Measurements from ENCODE around the gene KCNF1. TPM values are rescaled to one million over a fixed set of nuclear protein-coding genes. Genes with fewer than 3 reads are reported as not detected.

KCNF1 gene
- total RNA-seq, 1 donor from 2014 or later, result 8.4 TPM

DNA sequence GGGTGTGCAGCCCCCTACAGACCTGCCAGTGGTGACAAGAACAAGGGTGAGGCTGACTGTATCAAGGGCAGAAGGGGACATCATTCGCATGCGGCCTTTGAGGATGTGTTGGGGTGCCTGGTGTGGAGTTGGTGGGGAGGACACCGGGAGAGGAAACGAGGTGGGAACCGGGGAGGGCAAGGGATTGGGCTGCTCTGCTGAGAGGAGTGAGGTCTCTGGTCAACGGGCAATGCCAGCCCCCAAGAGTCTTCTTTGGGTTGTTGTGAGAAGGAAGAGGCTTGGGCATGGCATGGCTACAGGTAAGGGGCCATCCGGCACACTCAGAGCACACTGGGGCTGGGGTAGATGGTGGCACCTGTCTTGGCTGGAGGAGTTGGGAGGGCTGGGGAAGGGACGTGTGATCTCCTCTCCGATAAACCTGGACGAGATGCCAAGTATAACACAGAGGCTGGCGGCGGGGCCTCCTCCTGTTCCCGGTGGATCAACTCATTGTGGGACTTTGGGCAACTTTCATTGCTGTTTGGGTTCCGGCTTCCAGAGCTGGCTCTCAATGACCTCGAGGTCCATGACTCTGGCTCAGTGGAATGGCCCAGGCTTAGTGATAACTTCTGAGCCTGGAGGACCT, 37.0 kb downstream of the KCNF1 start:
- DNase-seq (ENCODE audit: low spot score), result no peak
- Mint-ChIP-seq H3K4me3 (ENCODE audit: unreplicated experiment) (no peak overlapping the region), H3K27me3 (ENCODE audit: unreplicated experiment) (peaks cover 19% of the 10 kb centered on the region), H3K27ac (ENCODE audit: unreplicated experiment) (no peak overlapping the region), H3K36me3 (ENCODE audit: low read depth, unreplicated experiment) (peaks cover 8% of the 10 kb centered on the region), H3K9me3 (ENCODE audit: unreplicated experiment) (peaks cover 6% of the 10 kb centered on the region), H3K4me1 (ENCODE audit: unreplicated experiment) (peaks cover 3% of the 10 kb centered on the region)
- TF ChIP-seq, protein P1, sequence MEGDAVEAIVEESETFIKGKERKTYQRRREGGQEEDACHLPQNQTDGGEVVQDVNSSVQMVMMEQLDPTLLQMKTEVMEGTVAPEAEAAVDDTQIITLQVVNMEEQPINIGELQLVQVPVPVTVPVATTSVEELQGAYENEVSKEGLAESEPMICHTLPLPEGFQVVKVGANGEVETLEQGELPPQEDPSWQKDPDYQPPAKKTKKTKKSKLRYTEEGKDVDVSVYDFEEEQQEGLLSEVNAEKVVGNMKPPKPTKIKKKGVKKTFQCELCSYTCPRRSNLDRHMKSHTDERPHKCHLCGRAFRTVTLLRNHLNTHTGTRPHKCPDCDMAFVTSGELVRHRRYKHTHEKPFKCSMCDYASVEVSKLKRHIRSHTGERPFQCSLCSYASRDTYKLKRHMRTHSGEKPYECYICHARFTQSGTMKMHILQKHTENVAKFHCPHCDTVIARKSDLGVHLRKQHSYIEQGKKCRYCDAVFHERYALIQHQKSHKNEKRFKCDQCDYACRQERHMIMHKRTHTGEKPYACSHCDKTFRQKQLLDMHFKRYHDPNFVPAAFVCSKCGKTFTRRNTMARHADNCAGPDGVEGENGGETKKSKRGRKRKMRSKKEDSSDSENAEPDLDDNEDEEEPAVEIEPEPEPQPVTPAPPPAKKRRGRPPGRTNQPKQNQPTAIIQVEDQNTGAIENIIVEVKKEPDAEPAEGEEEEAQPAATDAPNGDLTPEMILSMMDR (IDR thresholded peaks at IDR 0.05; ENCODE audit: unreplicated experiment), result no peak

DNA sequence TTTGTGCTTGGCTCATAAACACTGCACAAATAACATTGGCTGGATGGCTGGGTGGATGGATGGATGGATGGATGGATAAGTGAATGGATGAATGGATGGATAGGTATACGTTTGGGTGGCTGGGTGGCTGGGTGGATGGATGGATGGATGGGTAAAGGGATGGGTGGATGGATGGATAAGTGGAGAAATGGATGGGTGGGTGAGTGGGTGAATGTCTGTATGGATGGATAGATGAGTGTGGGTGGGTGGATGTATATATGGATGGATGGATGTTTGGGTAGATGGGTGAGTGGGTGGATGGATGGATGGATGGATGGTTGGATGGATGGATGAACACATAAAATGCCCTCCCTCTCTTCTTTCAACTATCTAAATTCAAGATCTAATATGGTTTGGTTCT, 38.1 kb downstream of the KCNF1 start:
- peaks cover 19% of the 10 kb centered on the region for H3K27me3 Mint-ChIP-seq (ENCODE audit: unreplicated experiment)
- peaks cover 3% of the 10 kb centered on the region for H3K4me1 Mint-ChIP-seq (ENCODE audit: unreplicated experiment)
- no peak overlapping the region for H3K4me3 Mint-ChIP-seq (ENCODE audit: unreplicated experiment)
- TF ChIP-seq, protein P1 (IDR thresholded peaks at IDR 0.05; ENCODE audit: unreplicated experiment), result no peak
- H3K36me3 Mint-ChIP-seq (ENCODE audit: low read depth, unreplicated experiment), result peaks cover 9% of the 10 kb centered on the region
- H3K9me3 Mint-ChIP-seq (ENCODE audit: unreplicated experiment), result peaks cover 6% of the 10 kb centered on the region
- no peak overlapping the region for H3K27ac Mint-ChIP-seq (ENCODE audit: unreplicated experiment)
- no peak for DNase-seq (ENCODE audit: low spot score)

DNA sequence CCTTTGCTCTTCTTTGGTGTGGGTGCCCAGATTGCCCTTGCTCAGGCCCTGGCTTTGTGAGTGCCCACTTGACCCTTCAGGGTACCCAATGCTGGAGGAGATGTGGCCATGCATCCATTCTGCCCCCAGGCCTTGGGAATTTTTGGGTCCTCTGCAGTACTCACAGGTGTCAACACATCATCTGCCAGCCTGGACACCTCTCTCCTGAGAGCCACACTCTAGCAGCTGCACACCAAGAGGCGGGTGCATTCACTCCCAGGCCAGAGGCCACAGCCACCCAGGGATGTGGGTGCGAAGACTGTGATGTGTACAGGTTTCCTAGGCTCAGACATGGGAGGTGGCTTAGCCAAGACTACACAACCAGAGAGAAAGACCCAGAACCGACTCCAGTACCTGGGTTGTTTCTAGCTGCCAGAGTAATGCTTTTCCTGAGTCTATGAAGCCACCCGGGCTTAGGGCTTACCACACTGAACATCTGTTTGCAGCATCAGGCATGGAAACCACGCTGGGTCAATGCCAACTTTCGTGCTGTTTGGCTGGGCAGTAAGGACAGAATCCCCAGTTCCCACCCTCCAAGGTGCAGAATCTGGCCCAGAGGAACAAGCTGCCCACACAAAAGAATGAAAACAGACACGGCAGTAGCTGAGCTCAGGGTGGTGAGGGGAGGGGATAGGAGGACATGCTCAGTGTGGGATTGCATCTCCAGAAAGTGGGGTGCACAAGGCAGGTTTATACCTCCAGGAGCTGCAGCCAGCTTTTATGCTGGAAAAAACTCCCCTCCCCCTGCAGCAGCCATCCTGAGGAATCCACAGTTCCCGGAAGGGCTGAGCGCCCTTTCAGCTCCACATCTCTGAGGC, 40.1 kb downstream of the KCNF1 start:
- peaks cover 3% of the 10 kb centered on the region for H3K4me1 Mint-ChIP-seq (ENCODE audit: unreplicated experiment)
- TF ChIP-seq, protein P1 (IDR thresholded peaks at IDR 0.05; ENCODE audit: unreplicated experiment), result no peak
- peaks cover 16% of the 10 kb centered on the region for H3K27me3 Mint-ChIP-seq (ENCODE audit: unreplicated experiment)
- H3K36me3 Mint-ChIP-seq (ENCODE audit: low read depth, unreplicated experiment), result peaks cover 12% of the 10 kb centered on the region
- H3K9me3 Mint-ChIP-seq (ENCODE audit: unreplicated experiment), result peaks cover 6% of the 10 kb centered on the region
- H3K27ac Mint-ChIP-seq (ENCODE audit: unreplicated experiment), result no peak overlapping the region
- no peak overlapping the region for H3K4me3 Mint-ChIP-seq (ENCODE audit: unreplicated experiment)
- no peak for DNase-seq (ENCODE audit: low spot score)

DNA sequence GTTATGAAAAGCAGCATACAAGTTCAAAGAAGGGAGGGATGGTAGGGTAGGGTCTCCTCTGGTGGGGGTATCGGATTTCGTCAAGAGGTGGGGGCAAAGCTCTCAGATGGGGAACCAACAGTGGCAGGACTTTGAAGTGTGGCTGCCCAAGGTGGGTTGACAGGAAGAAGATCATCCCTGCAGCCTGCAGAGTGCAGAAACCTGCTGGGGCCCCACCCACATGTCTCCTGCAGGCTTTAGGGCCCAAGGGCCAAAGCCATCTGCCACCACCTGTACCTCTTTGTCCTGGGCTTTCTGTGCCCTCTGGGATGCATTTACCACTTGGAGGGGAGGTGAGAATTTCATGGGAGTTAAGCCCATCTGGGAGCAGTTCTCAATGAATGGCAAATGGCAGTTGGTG, 42.7 kb downstream of the KCNF1 start:
- Mint-ChIP-seq H3K27ac (ENCODE audit: unreplicated experiment) (no peak overlapping the region), H3K4me1 (ENCODE audit: unreplicated experiment) (peaks cover 6% of the 10 kb centered on the region), H3K36me3 (ENCODE audit: low read depth, unreplicated experiment) (peaks cover 12% of the 10 kb centered on the region), H3K9me3 (ENCODE audit: unreplicated experiment) (peaks cover 6% of the 10 kb centered on the region), H3K27me3 (ENCODE audit: unreplicated experiment) (peaks cover 17% of the 10 kb centered on the region), H3K4me3 (ENCODE audit: unreplicated experiment) (no peak overlapping the region)
- DNase-seq (ENCODE audit: low spot score), result no peak
- TF ChIP-seq, protein P1 (IDR thresholded peaks at IDR 0.05; ENCODE audit: unreplicated experiment), result no peak

Measured in endothelial cell (in vitro differentiated cells).